GM23338 (cell line): ENCODE results near the gene FGGY.

Experiments used
- CTCF ChIP-seq, 2 experiments: fragments of 200-600 bp in 1 of 2; sonication (generic) in 1 of 2; conservative IDR thresholded peaks; 2 replicates each; pipeline versions ENCODE4 v1.5.1 to v1.6.1; 2016 to 2017; ENCODE audit warnings: antibody characterized with exemption in 2 of 2, low read depth in 2 of 2, mild to moderate bottlenecking in 2 of 2, moderate library complexity in 1 of 2
- EZH2 ChIP-seq: fragments of 200-600 bp; sonication (generic); IDR thresholded peaks from one replicate; pipeline ENCODE4 v1.8.0; 2017; ENCODE audit warnings: antibody characterized with exemption, mild to moderate bottlenecking, low read depth; ENCODE audit not compliant: unreplicated experiment
- POLR2AphosphoS5 ChIP-seq: IDR thresholded peaks from 2 replicates; pipeline ENCODE4 v1.6.1; 2016; ENCODE audit warnings: antibody characterized with exemption, low read depth
- REST ChIP-seq: IDR thresholded peaks from one replicate; pipeline ENCODE4 v1.6.1; 2018; ENCODE audit warnings: antibody characterized with exemption; ENCODE audit not compliant: unreplicated experiment

- no peak for TF ChIP-seq CTCF (conservative IDR thresholded peaks at IDR 0.05; ENCODE audit: low read depth in 2 of 2)
- no peak for TF ChIP-seq POLR2AphosphoS5
- TF ChIP-seq REST, result no peak
- TF ChIP-seq EZH2, result no peak
These were observed 8.3 kb downstream of the FGGY start for GRCh38 chr1:59305188-59305587.
